ENCODE results near the gene FBXL22. TPM values are rescaled to one million over a fixed set of nuclear protein-coding genes. Genes with fewer than 3 reads are reported as not detected.

FBXL22 gene
- polyA plus RNA-seq, 1 experiment = 1.3 TPM

- POLR2A ChIA-PET = no interaction called here
- TF ChIP-seq, protein P1, sequence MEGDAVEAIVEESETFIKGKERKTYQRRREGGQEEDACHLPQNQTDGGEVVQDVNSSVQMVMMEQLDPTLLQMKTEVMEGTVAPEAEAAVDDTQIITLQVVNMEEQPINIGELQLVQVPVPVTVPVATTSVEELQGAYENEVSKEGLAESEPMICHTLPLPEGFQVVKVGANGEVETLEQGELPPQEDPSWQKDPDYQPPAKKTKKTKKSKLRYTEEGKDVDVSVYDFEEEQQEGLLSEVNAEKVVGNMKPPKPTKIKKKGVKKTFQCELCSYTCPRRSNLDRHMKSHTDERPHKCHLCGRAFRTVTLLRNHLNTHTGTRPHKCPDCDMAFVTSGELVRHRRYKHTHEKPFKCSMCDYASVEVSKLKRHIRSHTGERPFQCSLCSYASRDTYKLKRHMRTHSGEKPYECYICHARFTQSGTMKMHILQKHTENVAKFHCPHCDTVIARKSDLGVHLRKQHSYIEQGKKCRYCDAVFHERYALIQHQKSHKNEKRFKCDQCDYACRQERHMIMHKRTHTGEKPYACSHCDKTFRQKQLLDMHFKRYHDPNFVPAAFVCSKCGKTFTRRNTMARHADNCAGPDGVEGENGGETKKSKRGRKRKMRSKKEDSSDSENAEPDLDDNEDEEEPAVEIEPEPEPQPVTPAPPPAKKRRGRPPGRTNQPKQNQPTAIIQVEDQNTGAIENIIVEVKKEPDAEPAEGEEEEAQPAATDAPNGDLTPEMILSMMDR (IDR thresholded peaks at IDR 0.05; ENCODE audit: low read depth, low read length) = no peak
- no peak overlapping the region for H3K27ac ChIP-seq (ENCODE audit: low read depth, low read length)
- H3K27me3 ChIP-seq (ENCODE audit: control insufficient read depth, insufficient read depth, low read length) = no peaks in the 10 kb centered on the region
- no peaks in the 10 kb centered on the region for H3K9me3 ChIP-seq (ENCODE audit: control insufficient read depth, insufficient read depth, low read length)
- no peak for DNase-seq (ENCODE audit: low read depth, low spot score)
- CTCF ChIA-PET = interaction anchor here (1.8 to 2.2 kb wide), 2 partner anchors 12 to 102 kb away, joined by 4 to 7 read pairs; no protein-coding TSS in a partner anchor
- no peak overlapping the region for H3K4me3 ChIP-seq (ENCODE audit: low read depth, low read length)
These were observed 8.4 kb upstream of the FBXL22 start for GRCh38 chr15:63588826-63589225.

GRCh38 chr15:63593705-63594671 is 3.2 kb upstream of the FBXL22 start:
- Histone ChIP-seq H3K27me3 (ENCODE audit: control insufficient read depth, insufficient read depth, low read length) (no peaks in the 10 kb centered on the region), H3K4me3 (ENCODE audit: low read depth, low read length) (no peak overlapping the region), H3K9me3 (ENCODE audit: control insufficient read depth, insufficient read depth, low read length) (no peaks in the 10 kb centered on the region), H3K27ac (ENCODE audit: low read depth, low read length) (no peak overlapping the region)
- TF ChIP-seq, protein P1 (IDR thresholded peaks at IDR 0.05; ENCODE audit: low read depth, low read length) = no peak
- DNase-seq (ENCODE audit: low read depth, low spot score) = no peak
- ChIA-PET POLR2A (no interaction called here), CTCF (interaction anchor here (1.4 kb wide), 2 partner anchors 17 to 127 kb away, joined by 3 to 4 read pairs; no protein-coding TSS in a partner anchor)

GRCh38 chr15:63595065-63595464 is 2.1 kb upstream of the FBXL22 start:
- CTCF ChIA-PET = no interaction called here
- POLR2A ChIA-PET = no interaction called here
- Histone ChIP-seq H3K4me3 (ENCODE audit: low read depth, low read length) (no peak overlapping the region), H3K27ac (ENCODE audit: low read depth, low read length) (no peak overlapping the region), H3K27me3 (ENCODE audit: control insufficient read depth, insufficient read depth, low read length) (no peaks in the 10 kb centered on the region), H3K9me3 (ENCODE audit: control insufficient read depth, insufficient read depth, low read length) (no peaks in the 10 kb centered on the region; the same call in 1 of the 2 replicates)
- no peak for DNase-seq (ENCODE audit: low read depth, low spot score)
- TF ChIP-seq, protein P1 (IDR thresholded peaks at IDR 0.05; ENCODE audit: low read depth, low read length) = no peak

DNA sequence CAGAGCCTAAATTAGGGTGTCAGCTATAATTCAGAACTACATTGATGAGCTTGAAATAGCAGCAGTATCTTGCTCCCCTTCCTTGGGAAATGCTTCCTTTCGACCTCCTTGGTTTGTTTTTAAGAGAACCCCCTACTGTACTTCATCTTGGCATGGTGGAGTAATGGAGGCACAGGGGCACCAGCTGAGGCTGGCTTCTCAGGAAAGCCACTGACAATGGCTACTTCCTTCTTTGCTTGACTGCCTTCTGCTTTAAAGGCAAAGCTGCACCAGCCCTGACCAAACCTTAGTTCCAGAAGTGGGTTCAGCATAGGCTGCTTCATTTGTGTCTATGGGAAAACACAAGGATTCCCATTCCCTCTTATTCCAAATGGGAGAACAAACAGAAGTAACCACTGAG is 1.5 kb upstream of the FBXL22 start:
- CTCF ChIA-PET = interaction anchor here (1.7 kb wide), 1 partner anchor 129 kb away, joined by 6 read pairs; no protein-coding TSS in a partner anchor

More for the DNA sequence above, 1.5 kb upstream of the FBXL22 start:
- TF ChIP-seq, protein P1 (IDR thresholded peaks at IDR 0.05; ENCODE audit: low read depth, low read length) = no peak
- Histone ChIP-seq H3K27ac (ENCODE audit: low read depth, low read length) (no peak overlapping the region), H3K9me3 (ENCODE audit: control insufficient read depth, insufficient read depth, low read length) (no peaks in the 10 kb centered on the region; the same call in 1 of the 2 replicates), H3K4me3 (ENCODE audit: low read depth, low read length) (no peak overlapping the region), H3K27me3 (ENCODE audit: control insufficient read depth, insufficient read depth, low read length) (no peaks in the 10 kb centered on the region)
- DNase-seq (ENCODE audit: low read depth, low spot score) = no peak
- POLR2A ChIA-PET = no interaction called here

Measured in AG04450 (cell line).